Lower leg skin (tissue), 3 donors: ENCODE results near the gene RRAD.

Experiments
- CTCF ChIP-seq, 3 donors: fragments of 450-650 bp; IDR thresholded peaks; one replicate each; pipeline ENCODE4 v1.5.1; 2016; ENCODE audit warnings: antibody characterized with exemption in 3 of 3, mild to moderate bottlenecking in 3 of 3, moderate library complexity in 2 of 3
- POLR2A ChIP-seq, 2 donors: fragments of 450-650 bp; IDR thresholded peaks; one replicate each; pipeline ENCODE4 v1.6.1; 2016 to 2017; ENCODE audit warnings: antibody characterized with exemption in 2 of 2, mild to moderate bottlenecking in 1 of 2, moderate library complexity in 1 of 2

- TF ChIP-seq CTCF (IDR thresholded peaks at IDR 0.05) (no peak), POLR2A (IDR thresholded peaks at IDR 0.05) (no peak)
Measured at GRCh38 chr16:66968847-66969246, 43.5 kb upstream of the RRAD start.
